HG03135 (cell line): ENCODE results near the gene WWOX.

ENCODE experiments used
- ATAC-seq: cut with Tn5 transposase; IDR thresholded peaks from one replicate; pipeline ENCODE4 v1.9.1; 2021; ENCODE audit warnings: mild to moderate bottlenecking, moderate library complexity; ENCODE audit not compliant: unreplicated experiment

WWOX gene

DNA sequence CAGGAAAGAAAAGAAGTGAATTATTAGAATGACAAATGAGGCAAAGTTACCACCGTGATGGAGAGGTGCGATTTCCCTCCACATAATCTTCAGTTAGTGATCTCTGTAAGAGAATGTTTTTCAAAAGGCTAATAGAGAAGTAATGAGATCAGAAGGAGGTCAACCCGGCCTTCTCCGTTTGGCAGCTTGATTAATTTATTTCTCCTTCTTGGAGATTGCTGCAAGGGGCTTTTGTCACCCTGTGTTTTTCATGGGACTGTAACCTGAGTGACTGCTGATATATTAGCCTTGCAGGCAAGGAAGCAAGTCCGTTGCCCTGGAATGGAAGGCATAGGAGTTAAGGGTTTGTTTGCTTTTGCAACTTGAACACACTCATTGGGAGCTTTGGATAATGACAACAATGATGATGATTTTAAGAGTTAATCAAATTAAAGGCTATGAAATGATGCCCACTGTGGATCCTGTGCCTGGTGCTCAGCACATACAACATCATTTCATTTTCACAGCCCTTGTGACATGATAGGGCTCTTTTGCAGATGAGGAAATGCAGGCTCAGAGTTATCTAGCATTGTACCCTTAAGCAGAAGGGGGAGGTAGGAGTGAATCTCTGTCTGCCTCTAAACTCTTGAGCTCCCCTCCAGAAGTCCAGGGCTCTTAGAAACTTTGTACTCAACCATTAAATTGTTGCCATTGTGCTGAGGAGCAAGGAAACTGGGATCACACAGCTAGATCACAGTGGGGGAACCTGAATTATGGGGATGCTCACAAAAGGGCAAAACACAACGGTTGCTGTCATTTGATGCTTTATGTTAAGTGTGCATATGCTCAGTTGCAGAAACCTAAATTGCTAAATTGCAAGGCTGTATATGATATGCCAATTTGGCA lies 226.3 kb downstream of the WWOX start:
- no peak for ATAC-seq

DNA sequence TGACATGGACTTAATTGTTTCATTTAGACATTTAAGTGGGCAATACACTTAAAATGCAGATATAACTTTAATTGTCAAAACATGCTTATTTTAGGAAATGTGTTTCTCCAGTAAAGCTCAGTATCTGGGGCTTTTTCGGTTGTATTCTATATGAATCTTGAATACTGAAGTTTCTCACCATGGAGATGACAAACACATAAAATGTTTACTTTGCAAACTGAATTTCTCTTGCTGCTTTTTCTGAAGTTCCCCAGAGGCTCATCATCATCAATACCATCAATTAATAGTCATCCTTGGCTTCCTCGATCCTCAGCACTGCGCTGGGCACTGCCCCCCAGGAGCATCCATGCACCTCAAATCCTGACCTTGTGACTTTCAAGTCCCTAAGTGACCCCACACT lies 227.3 kb downstream of the WWOX start:
- ATAC-seq: no peak

DNA sequence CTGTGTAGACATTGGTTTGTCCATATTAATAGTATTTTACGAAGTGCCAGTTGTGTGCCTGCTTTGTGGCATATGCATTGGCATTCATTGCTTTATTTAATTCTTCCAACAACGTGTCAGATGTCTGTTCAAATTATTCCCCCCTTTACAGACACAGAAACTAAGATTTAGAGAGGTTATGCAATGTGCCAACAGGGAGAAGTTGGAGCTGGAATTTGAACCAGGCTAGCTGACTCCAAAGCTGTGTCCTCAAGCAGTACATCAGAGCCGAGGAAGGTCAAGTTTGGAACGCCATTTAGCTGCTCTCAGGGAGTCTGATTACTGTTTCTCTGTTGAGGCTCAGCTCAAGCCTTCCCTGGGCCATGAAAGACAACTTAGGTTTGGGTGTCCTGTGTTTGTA lies 232.3 kb downstream of the WWOX start:
- ATAC-seq: no peak

DNA sequence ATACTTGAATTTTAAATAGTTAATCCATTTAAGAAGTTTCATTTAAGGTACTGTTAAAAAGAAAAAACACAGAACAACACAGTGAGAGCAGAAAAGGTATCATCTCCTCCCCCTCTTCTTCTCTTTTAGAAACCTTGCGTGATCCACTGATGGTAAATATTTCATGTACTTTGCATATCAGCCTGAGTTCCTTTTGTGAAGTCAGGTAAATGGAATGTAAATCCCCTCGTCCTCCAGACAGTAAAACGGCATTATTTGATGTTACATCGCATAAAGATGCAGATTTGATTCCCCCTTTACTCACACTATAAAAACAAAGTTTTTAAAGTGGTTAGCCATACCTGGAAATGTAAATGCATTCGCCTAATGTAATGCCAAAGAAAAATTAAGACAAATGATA lies 234.4 kb downstream of the WWOX start:
- ATAC-seq: no peak

DNA sequence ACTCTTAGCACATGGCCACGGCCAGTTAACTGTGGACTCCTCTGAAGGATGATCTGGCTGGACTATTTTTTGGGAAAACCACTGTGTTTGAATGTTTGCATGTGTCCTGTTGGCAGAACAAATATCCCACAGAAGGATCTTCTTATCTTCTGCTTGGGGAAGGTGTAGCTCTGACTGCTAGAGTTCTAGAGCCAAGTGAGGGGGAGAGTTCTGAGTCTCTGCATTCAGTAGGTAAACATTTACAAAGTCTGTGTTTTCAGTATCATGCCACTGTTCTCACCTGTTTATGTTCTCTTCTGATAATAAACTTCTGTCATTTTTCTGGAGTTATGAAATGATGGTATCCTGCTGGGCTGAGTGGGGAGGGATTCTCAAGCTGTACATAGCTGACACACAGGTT lies 241.1 kb downstream of the WWOX start:
- ATAC-seq: no peak

DNA sequence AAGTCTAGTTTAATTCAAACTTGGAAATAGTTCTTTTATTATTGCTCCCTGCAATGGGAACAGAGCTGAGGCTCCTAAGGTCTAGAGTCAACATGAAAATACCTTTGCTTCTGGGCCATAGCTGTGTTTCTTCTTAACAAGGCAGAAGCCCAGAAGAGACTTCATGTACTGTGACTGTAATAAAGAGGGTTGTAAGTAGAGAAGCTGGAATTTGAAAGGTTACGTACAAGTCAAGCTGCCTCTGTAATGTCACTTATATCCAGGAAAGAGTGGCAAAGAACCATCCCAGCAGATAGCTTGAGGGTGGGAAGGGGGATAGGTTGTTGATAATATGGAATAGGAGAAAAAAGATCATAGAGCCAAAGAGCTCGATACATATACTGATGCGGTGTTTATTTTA lies 248.6 kb downstream of the WWOX start:
- ATAC-seq: no peak

DNA sequence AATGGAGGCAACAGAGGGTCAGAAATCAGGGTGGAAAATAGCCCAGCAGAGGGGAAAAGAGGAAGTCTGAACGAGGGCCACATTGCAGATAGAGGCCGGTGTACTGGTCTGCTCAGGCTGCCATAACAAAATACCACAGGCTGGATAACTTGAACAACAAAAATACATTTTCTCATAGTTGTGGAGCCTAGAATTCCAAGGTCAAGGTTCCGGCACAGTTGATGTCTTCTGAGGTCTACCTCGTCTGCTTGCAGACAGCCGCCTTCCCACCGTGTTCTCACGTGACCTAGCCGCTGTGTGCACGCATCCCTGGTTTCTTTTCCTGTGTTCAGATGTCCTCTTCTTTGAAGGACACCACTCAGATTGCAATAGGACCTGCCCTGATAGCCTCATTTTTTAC lies 249.4 kb downstream of the WWOX start:
- ATAC-seq: no peak

DNA sequence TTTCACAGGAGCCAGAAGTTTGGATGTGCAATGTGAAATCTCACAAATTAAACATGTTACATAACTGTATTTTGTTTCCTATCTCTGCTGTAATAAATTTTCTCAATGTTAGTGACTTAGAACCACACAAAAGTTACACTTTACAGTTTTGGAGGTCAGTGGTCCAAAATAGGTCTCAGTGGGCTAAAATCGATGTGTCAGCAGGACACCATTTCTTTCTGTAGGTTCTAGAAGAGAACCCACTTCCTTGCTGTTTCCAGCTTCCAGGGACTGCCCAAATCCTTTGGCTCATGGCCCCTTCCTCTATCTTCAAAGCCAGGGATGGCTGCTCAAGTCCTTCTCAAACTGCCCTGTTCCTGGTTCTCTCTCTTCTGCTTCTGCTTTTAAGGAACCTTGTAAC lies 252.7 kb downstream of the WWOX start:
- no peak for ATAC-seq

DNA sequence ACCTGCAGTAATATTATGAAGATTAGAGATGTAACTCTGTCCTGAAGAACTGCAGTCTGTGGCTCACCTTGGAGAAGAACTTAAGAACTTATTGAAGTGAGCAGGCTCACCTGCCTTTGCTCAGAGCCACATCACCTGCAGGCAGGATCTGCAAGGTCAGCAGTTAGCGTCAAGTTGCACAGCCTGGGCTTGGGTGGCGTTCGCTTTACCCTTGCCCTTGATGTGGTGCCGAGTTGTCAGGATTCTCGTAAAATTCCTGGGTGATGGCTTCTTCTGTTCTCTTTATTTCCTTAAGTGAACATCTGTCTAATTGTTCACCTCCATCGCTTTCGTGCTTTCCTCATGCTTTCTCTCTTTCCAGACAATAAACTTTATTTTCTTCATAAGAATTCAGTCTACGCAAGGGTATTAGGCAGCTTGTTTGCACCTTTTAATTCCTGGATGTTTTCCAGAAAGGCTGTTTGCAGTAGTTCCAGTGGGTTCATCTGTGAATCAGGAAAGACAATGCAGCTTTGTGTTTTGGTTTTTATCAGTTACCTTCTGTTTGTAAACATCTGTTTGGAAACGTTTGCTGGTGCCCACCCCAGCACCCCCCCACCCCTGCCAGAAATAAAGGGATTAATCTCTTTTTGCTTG lies 254.3 kb downstream of the WWOX start:
- no peak for ATAC-seq

DNA sequence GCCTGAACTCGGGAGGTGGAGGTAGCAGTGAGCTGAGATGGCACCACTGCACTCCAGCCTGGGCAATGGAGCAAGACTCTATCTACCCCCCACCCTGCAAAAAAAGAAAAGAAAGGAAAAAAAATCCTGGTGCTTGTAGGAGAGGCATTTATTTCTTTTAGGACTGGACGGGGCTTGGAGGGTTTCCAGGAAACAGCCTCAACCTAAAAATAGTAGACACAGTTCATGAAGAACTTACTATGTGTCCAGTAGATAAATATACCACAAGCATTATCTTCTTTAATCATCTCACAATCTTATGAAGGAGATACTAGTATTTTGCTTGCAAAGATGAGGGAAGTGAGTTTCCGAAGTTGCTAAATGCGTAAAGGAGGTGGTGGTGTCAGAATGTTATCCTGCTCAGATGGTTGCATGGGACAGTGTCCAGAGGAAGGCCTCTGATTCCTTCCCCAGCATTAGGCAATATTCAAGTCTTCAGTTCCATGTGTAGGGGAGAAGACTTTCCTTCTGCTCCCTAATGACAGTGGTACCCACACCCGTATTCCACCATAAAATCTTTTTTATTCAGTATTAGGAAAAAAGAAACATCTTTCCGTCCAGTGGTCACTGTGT lies 263.2 kb downstream of the WWOX start:
- ATAC-seq: no peak

DNA sequence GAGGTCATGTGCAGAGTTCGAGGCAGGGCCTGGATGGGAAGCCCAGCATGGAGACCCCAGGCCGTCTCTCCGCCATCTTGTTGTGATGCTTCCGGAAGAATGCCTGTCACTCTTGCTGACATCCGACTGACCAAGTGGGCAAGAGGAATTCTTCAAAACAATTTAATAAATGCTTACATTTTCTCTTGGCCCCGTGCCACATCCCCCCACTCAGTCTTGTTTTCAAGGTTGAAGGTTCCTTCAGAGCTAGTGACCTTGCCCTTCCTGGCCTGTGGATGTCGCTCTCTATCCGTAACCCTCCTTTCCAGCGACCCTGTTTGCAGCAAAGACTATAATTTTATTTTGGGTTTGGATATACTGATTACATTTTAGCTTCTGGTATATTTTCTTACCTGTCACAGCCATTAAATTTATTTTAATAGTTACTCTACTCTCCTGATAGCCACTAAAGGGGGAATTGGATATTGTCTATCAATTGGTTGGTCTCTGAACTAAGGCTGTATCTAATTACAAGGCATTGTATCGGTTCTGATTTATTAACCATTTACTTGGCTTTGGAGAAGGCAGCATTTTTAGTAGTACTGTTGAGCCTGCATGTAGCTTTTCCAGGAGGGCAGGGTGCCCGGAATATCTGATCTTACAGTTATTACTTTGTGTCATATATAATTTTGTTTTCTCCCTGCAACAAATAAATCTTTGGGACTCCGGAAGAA lies 264.5 kb downstream of the WWOX start:
- no peak for ATAC-seq

DNA sequence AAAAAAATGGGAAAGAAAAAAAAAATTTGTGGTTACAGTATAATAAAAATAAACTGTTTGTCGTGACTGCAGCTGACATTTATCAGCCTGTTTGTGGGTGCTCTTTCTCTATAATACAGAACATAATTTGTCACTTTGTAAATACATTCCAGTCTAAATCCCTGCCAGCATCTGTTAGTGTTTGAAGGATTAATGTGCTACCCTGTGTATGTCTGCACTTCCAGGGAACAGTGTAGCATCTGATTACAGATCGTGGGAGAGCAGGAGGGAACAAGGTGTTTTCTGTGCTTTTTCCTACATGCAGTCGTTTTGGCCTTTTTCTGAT lies 265.1 kb downstream of the WWOX start:
- ATAC-seq: no peak

DNA sequence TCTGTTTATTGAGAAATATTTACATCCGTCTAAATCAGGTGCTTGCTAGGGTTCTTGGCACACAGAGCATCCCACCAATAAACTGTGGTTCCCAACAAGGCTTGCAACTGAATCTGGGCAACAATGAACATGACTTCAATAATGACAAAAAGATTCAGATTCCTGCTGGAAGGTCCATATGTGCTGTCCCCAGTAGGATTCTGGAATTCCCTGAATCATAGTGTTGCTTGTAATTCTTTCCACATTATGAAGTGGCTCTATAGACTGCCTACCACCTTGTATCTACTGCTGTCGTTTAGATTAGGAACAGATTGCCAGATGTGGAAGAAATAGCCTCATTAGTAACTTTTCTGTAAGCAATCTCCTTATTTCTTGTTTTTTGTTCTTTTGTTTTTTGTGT lies 265.9 kb downstream of the WWOX start:
- ATAC-seq: no peak

DNA sequence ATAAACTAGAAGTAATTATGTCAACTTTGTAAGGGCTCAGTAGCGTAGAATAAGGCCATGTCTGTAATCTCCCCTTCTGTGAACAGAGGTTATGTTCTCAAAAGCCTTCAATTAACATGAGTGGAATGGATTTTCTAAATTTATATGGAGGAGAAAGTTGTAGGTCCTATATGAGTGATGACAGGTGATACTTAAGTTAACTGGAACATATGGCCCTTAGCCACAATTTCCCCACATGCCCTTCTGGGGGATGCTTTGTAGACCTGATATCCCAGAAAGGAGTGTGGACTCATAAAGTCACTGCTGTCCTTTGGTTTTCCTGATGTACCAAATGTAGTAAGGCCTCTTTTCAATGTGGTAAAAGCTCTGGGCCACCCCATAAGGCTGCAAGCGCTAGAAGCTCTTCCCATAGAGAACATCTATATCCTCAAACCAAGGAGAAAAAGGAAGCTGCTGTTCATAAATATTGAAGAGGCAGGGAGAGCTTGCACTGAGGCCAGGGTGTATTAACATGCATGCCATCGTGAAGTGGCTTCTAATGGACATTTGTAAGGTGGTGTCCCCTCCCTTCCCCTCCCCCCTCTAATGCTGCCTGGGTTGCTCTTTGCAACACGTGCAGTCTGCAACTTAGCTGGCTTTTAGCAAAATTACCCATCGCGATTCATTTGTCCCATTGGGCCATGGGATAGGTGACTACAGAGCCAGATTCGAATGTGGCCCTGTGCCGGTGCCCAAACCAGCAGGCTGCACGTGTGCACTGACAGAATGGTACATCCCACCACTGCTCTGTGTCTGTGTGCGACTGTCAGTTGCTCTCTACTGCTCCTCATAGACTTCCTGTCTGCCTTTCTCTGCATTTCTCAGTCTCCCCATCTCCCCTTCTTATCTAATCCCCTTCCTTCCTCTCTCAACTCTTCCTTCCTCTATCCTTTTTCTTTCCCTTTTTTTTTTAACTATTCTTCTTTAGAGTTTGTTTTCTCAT lies 269.0 kb downstream of the WWOX start:
- no peak for ATAC-seq

DNA sequence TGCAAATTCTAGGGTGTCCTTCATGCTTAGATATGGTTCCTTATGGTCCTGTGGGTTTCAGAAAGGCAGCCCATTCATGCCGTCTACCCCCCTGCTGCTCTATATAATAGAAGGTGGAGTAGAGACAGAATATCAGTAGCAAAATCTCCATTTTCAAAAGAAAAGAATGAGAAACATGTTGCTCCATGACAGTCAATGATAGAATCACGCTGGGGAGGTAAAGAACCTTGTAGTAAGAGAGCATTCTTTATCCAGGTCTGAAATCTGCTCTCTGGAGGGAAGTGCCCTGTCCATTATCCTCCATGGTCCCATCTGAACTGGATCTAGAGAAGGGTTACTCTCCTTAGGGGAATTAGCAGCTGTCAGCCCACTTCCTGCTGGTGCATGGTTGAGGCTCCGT lies 272.8 kb downstream of the WWOX start:
- ATAC-seq: no peak

DNA sequence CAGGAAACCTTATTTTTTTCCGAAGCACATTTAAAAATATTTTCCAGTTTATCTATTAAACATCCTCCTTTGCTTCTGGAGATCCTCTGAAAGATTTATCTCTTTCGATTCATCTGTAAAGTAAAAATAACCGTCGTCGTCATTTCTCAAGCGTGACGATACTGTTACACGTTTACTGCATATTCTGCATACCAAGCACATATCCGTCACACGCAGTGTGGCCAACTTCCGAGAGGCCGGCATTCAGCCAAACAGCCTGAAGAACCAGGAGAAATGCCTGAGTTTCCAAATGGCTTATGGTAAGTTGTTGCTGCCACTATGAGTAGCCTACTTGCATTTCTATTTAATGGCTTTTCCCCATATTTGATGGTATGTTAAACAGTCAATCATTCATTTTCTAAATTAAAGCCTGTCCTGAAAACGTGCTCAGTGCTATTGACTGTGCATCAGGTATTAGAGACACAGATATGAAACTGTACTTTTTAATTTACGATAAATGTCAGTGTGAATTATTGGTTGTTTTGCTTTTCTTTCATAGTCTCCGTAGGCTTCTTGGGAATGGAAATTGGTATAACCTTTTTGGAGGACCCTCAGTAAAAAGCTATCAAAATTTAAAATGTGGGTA lies 275.7 kb downstream of the WWOX start:
- ATAC-seq: no peak

DNA sequence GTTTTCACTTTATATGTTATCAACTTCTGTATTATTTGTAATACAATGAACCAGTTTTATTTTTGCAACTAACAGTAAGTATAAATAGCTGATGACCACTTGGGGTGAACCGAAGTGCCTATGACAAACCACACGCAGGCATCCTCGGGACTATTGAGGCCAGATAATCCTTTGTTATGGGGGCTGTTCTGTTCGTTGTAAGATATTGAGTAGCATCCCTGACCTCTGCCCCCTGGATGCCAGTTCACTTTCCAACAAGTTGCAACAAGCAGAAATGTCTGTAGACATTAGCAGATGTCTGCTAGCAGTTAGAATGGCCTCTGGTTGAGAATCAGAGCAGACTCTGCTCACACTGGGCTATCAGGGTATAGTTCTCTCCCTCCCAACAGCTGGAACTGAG lies 277.0 kb downstream of the WWOX start:
- ATAC-seq: no peak

DNA sequence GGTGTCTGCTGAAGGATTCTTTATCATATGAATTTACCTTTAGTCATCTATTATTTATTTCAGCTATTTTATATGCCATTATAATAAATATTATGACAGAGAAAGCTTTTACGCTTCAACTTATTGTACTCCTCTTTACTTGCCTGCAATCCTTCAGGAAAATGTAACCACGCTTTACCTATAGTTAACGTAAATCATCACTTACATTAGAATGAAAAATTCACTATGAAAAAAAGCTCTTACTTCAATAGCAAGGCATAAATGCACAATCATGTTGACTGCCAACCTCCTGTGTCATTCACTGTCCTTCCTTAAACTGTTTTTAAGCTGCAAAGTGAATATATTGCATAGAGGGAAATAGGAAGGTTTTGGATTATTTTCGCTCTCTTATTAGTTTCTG lies 277.9 kb downstream of the WWOX start:
- no peak for ATAC-seq

DNA sequence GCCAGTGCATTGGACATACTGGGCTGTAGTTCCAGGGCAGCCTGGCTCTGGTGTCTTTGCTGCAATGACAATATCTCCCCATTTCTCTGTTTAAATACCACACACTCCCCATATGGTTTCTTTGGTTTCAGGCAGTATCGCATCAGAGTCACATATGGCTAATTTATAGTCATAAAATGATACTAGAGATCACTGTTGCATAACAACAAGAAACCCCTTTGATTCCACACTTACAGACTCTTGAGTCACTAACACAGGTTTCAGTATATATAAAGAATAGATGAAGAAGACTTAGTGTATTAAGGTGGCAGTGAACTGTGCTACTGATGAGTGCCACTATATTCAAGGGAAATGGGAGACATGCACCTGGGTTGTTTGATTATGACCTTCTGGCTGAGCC lies 281.6 kb downstream of the WWOX start:
- ATAC-seq: no peak

DNA sequence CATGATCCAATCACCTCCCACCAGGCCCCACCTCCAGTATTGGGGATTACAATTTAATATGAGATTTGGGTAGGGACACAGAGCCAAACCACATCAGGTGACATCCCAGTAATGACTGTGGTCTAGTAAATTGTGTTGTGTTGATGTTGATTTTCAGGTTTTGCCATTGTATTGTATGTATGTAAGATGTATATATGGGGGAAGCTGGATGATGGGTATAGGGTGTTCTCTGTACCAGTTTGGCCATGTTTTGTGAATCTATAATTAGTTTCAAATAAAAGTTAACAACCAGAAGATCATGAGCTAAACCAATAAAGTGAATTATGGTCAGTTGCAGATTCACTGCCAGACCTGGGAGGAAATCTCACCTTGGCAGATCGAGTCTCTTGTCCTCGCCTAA lies 283.7 kb downstream of the WWOX start:
- ATAC-seq: no peak
